ENCODE measurements around the gene LMOD2. TPM values are rescaled to one million over a fixed set of nuclear protein-coding genes. Genes with fewer than 3 reads are reported as not detected.
A peak's percentile ranks its signal among the peaks of the same experiment; 100 is the strongest.

The LMOD2 gene
- total and polyA plus RNA-seq, 2 donors (not counting 3 experiments of a cell fraction or from before 2014, with no cell fraction given) = not detected

DNA sequence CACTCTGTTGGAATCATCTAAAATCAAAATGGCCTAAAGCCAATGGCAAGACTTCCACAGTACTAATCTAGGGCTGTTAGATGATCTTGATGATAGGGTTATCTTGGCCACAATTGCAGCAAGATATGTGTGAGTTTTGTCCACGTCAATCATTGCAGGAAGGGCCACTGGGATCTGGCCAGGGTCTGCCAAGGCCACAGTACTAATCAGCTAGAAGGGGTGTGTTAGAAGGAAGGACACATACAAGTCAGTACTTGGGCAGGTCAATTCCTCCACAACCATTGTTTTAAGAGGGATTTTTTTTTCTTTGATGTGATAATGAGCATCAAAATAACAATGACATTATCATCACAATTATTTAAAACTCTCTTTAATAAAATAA is 1.6 kb downstream of the LMOD2 start:
- DNase-seq (ENCODE audit: low read depth, low spot score) (no peak), FAIRE-seq (no peak)
- Histone ChIP-seq H3K79me2 (ENCODE audit: control insufficient read depth, insufficient read depth, low read length) (no peaks in the 10 kb centered on the region), H3K4me3 (replicated peaks in 1 of 3; ENCODE audit: insufficient read depth in 1 of 3, low read depth in 1 of 3, low read length in 3 of 3) (no peak overlapping the region), H3K36me3 (ENCODE audit: control insufficient read depth in 2 of 2, extremely low read depth in 1 of 2, insufficient read depth in 2 of 2, low read length in 2 of 2) (no peaks in the 10 kb centered on the region), H3K4me2 (ENCODE audit: insufficient read depth, low read length) (no peak overlapping the region), H4K20me1 (replicated peaks; ENCODE audit: control insufficient read depth, extremely low read depth, insufficient read depth, low read length) (no peaks in the 10 kb centered on the region), H3K9ac (replicated peaks; ENCODE audit: extremely low read depth, insufficient read depth, low read length) (no peak overlapping the region), H3K9me3 (replicated peaks; ENCODE audit: control insufficient read depth, insufficient read depth, low read length) (no peaks in the 10 kb centered on the region), H2AFZ (ENCODE audit: low read depth, low read length) (peak overlapping the region; percentile 26), H3K4me1 (ENCODE audit: control insufficient read depth, extremely low read depth, insufficient read depth, low read length) (peaks cover 4% of the 10 kb centered on the region), H3K27ac (ENCODE audit: insufficient read depth, low read depth, low read length) (no peak overlapping the region), H3K27me3 (ENCODE audit: control insufficient read depth in 2 of 2, insufficient read depth in 2 of 2, low read length in 2 of 2) (peaks cover 2% of the 10 kb centered on the region in 2 experiments), H3K9me1 (replicated peaks; ENCODE audit: control insufficient read depth, extremely low read depth, insufficient read depth, low read length) (no peaks in the 10 kb centered on the region)
- intact Hi-C loops (cut with micrococcal nuclease) (no loop called here), dilution Hi-C loops (cut with MboI; ENCODE audit: extremely low pct_ligation_motif_present, low sequenced_read_pairs) (no loop called here)
- no TSS peak for BruUV-seq (replicated peaks)
- ChIA-PET POLR2A (no interaction called here), CTCF (interaction anchor here (0.7 kb wide), 1 partner anchor 34 kb away, joined by 3 read pairs; no protein-coding TSS in a partner anchor)
- no peak for TF ChIP-seq FOS (IDR thresholded peaks at IDR 0.05; ENCODE audit: borderline replicate concordance, insufficient read depth, low read length)
- TF ChIP-seq POLR2AphosphoS5 (IDR thresholded peaks at IDR 0.05; ENCODE audit: insufficient read depth, low read depth, low read length) = no peak
- no peak for TF ChIP-seq POLR2A (IDR thresholded peaks at IDR 0.05; ENCODE audit: low read depth, low read length)

DNA sequence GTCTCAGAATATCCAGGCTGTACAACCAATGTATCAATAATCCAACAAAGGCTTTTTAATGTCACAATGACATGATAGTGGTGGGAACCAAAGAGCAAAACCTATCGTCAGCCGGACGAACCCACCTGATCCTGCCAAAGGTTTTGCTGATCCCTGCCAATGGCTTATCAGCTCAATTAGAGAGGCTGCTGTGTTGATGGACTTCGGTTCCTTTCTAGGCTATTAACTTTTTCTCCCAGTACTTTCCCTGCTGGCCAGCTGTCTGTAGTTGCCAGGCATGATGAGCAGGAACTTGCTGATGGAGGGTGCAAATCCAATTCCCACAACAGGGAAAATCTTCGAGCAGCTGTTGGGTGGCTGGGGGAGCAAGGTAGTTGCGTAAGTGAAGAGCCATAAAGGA is 2.4 kb downstream of the LMOD2 start:
- H3K27me3 ChIP-seq (ENCODE audit: control insufficient read depth in 2 of 2, insufficient read depth in 2 of 2, low read length in 2 of 2) = peaks cover 2% of the 10 kb centered on the region in 2 experiments
- POLR2A ChIA-PET = interaction anchor here (0.6 kb wide), 1 partner anchor 41 kb away, joined by 3 read pairs; no protein-coding TSS in a partner anchor
- H3K36me3 ChIP-seq (ENCODE audit: control insufficient read depth in 2 of 2, extremely low read depth in 1 of 2, insufficient read depth in 2 of 2, low read length in 2 of 2) = no peaks in the 10 kb centered on the region
- DNase-seq (ENCODE audit: low read depth, low spot score) = no peak
- dilution Hi-C loops (cut with MboI; ENCODE audit: extremely low pct_ligation_motif_present, low sequenced_read_pairs) (no loop called here), intact Hi-C loops (cut with micrococcal nuclease) (no loop called here)
- H2AFZ ChIP-seq (ENCODE audit: low read depth, low read length) = no peak overlapping the region
- CTCF ChIA-PET = interaction anchor here (0.7 to 2.2 kb wide), 3 partner anchors 8 to 34 kb away, joined by 3 to 7 read pairs (median 3); no protein-coding TSS in a partner anchor
- no peak overlapping the region for H3K4me2 ChIP-seq (ENCODE audit: insufficient read depth, low read length)
- no peaks in the 10 kb centered on the region for H3K9me1 ChIP-seq (replicated peaks; ENCODE audit: control insufficient read depth, extremely low read depth, insufficient read depth, low read length)
- H3K9ac ChIP-seq (replicated peaks; ENCODE audit: extremely low read depth, insufficient read depth, low read length) = no peak overlapping the region
- H3K4me1 ChIP-seq (ENCODE audit: control insufficient read depth, extremely low read depth, insufficient read depth, low read length) = peaks cover 4% of the 10 kb centered on the region
- H3K4me3 ChIP-seq (replicated peaks in 1 of 3; ENCODE audit: insufficient read depth in 1 of 3, low read depth in 1 of 3, low read length in 3 of 3) = no peak overlapping the region
- H3K9me3 ChIP-seq (replicated peaks; ENCODE audit: control insufficient read depth, insufficient read depth, low read length) = no peaks in the 10 kb centered on the region
- FAIRE-seq = no peak
- BruUV-seq (replicated peaks) = no TSS peak
- H3K79me2 ChIP-seq (ENCODE audit: control insufficient read depth, insufficient read depth, low read length) = no peaks in the 10 kb centered on the region
- H4K20me1 ChIP-seq (replicated peaks; ENCODE audit: control insufficient read depth, extremely low read depth, insufficient read depth, low read length) = no peaks in the 10 kb centered on the region
- no peak overlapping the region for H3K27ac ChIP-seq (ENCODE audit: insufficient read depth, low read depth, low read length)
- TF ChIP-seq POLR2AphosphoS5 (IDR thresholded peaks at IDR 0.05; ENCODE audit: insufficient read depth, low read depth, low read length) = no peak
- no peak for TF ChIP-seq FOS (IDR thresholded peaks at IDR 0.05; ENCODE audit: borderline replicate concordance, insufficient read depth, low read length)
- TF ChIP-seq EZH2 (IDR thresholded peaks at IDR 0.05; ENCODE audit: borderline replicate concordance, low read depth, low read length, severe bottlenecking) = no peak
- no peak for TF ChIP-seq MAX (IDR thresholded peaks at IDR 0.05; ENCODE audit: insufficient read depth, insufficient read length)
- no peak for TF ChIP-seq GATA2 (IDR thresholded peaks at IDR 0.05; ENCODE audit: insufficient read depth, insufficient read length, low read depth, low read length)
- TF ChIP-seq, protein P1, sequence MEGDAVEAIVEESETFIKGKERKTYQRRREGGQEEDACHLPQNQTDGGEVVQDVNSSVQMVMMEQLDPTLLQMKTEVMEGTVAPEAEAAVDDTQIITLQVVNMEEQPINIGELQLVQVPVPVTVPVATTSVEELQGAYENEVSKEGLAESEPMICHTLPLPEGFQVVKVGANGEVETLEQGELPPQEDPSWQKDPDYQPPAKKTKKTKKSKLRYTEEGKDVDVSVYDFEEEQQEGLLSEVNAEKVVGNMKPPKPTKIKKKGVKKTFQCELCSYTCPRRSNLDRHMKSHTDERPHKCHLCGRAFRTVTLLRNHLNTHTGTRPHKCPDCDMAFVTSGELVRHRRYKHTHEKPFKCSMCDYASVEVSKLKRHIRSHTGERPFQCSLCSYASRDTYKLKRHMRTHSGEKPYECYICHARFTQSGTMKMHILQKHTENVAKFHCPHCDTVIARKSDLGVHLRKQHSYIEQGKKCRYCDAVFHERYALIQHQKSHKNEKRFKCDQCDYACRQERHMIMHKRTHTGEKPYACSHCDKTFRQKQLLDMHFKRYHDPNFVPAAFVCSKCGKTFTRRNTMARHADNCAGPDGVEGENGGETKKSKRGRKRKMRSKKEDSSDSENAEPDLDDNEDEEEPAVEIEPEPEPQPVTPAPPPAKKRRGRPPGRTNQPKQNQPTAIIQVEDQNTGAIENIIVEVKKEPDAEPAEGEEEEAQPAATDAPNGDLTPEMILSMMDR (IDR thresholded peaks at IDR 0.05; ENCODE audit: extremely low read depth in 1 of 2, insufficient read depth in 1 of 2, low read depth in 1 of 2, low read length in 2 of 2) = no peak
- no peak for TF ChIP-seq MYC (IDR thresholded peaks at IDR 0.05; ENCODE audit: low read depth, low read length)
- TF ChIP-seq JUN (IDR thresholded peaks at IDR 0.05; ENCODE audit: borderline replicate concordance, insufficient read depth, insufficient read length, low read depth) = no peak
- no peak for TF ChIP-seq POLR2A (IDR thresholded peaks at IDR 0.05; ENCODE audit: low read depth, low read length)
